GM23338 (cell line): ENCODE data around the gene MYBPC2. TPM values are rescaled to one million over a fixed set of nuclear protein-coding genes. Genes with fewer than 3 reads are reported as not detected.

ENCODE experiments used
- ATAC-seq: fragments of 200-7000 bp; cut with Tn5 transposase; 3 replicates; pipeline ENCODE4 v1.9.1; 2020
- DNase-seq: peaks from one replicate; pipeline ENCODE4 v3.0.0-alpha.2; 2015; ENCODE audit warnings: low spot score
- H2AFZ ChIP-seq: fragments of 200-600 bp; sonication (generic); 2 replicates; pipeline ENCODE4 v1.8.0; 2016; ENCODE audit warnings: antibody characterized with exemption, mild to moderate bottlenecking, moderate library complexity
- H3F3A ChIP-seq: fragments of 200-600 bp; sonication (generic); replicated peaks from 2 replicates; pipeline ENCODE4 v1.8.0; 2017; ENCODE audit warnings: antibody characterized with exemption, mixed run types, low read depth
- H3K27ac ChIP-seq: fragments of 200-600 bp; sonication (generic); 2 replicates; pipeline ENCODE4 v1.6.1; 2016; ENCODE audit warnings: low read depth
- H3K27me3 ChIP-seq: fragments of 200-600 bp; sonication (generic); 2 replicates; pipeline ENCODE4 v1.8.0; 2016; ENCODE audit warnings: mild to moderate bottlenecking, mixed run types, moderate library complexity; ENCODE audit not compliant: insufficient read depth
- H3K36me3 ChIP-seq: fragments of 200-600 bp; sonication (generic); 2 replicates; pipeline ENCODE4 v1.8.0; 2016; ENCODE audit warnings: mild to moderate bottlenecking; ENCODE audit not compliant: insufficient read depth
- H3K4me1 ChIP-seq: fragments of 200-600 bp; sonication (generic); 2 replicates; pipeline ENCODE4 v1.8.0; 2016; ENCODE audit warnings: mild to moderate bottlenecking, moderate library complexity; ENCODE audit not compliant: insufficient read depth
- H3K4me2 ChIP-seq: fragments of 200-600 bp; sonication (generic); 2 replicates; pipeline ENCODE4 v1.7.1; 2017; ENCODE audit warnings: mixed run types
- H3K4me3 ChIP-seq: fragments of 200-600 bp; sonication (generic); 2 replicates; pipeline ENCODE4 v1.6.1; 2016; ENCODE audit warnings: mixed run types
- H3K79me2 ChIP-seq: fragments of 200-600 bp; sonication (generic); replicated peaks from 2 replicates; pipeline ENCODE4 v1.8.0; 2017; ENCODE audit warnings: mild to moderate bottlenecking; ENCODE audit not compliant: insufficient read depth
- H3K9me2 ChIP-seq: fragments of 200-600 bp; sonication (generic); 2 replicates; pipeline ENCODE4 v1.8.0; 2017; ENCODE audit not compliant: insufficient read depth
- H4K20me1 ChIP-seq: fragments of 200-600 bp; sonication (generic); replicated peaks from 2 replicates; pipeline ENCODE4 v1.8.0; 2017; ENCODE audit warnings: mild to moderate bottlenecking; ENCODE audit not compliant: insufficient read depth
- H3K27ac Mint-ChIP-seq: 2 replicates; pipeline ENCODE4 v1.8.0; 2020; ENCODE audit warnings: inconsistent platforms, mild to moderate bottlenecking, moderate library complexity, mixed read lengths
- H3K27me3 Mint-ChIP-seq: 3 replicates; pipeline ENCODE4 v1.8.0; 2022; ENCODE audit warnings: low read depth, mild to moderate bottlenecking, moderate library complexity, mixed read lengths, inconsistent platforms; ENCODE audit not compliant: insufficient read depth, poor library complexity
- H3K36me3 Mint-ChIP-seq: 3 replicates; pipeline ENCODE4 v1.8.0; 2021; ENCODE audit warnings: low read depth, mild to moderate bottlenecking, inconsistent platforms, moderate library complexity, mixed read lengths
- H3K4me1 Mint-ChIP-seq: 3 replicates; pipeline ENCODE4 v1.8.0; 2020; ENCODE audit warnings: mild to moderate bottlenecking, inconsistent platforms, mixed read lengths
- H3K4me3 Mint-ChIP-seq: 3 replicates; pipeline ENCODE4 v1.8.0; 2021; ENCODE audit warnings: moderate library complexity, mild to moderate bottlenecking, inconsistent platforms, mixed read lengths
- H3K9me3 Mint-ChIP-seq: 3 replicates; pipeline ENCODE4 v1.8.0; 2020; ENCODE audit warnings: moderate library complexity, mild to moderate bottlenecking, inconsistent platforms, mixed read lengths
- CREB1 ChIP-seq: fragments of 250-450 bp; sonication (Bioruptor Pico); IDR thresholded peaks from 2 replicates; pipeline ENCODE4 v1.5.0; 2020; ENCODE audit warnings: low read depth, mild to moderate bottlenecking, moderate library complexity
- EZH2 ChIP-seq: fragments of 200-600 bp; sonication (generic); IDR thresholded peaks from one replicate; pipeline ENCODE4 v1.8.0; 2017; ENCODE audit warnings: antibody characterized with exemption, mild to moderate bottlenecking, low read depth; ENCODE audit not compliant: unreplicated experiment
- EZH2phosphoT487 ChIP-seq: fragments of 200-600 bp; sonication (generic); IDR thresholded peaks from one replicate; pipeline ENCODE4 v1.8.1; 2018; ENCODE audit warnings: antibody characterized with exemption; ENCODE audit not compliant: unreplicated experiment
- JUNB ChIP-seq: IDR thresholded peaks from one replicate; pipeline ENCODE4 v1.6.1; 2016; ENCODE audit warnings: antibody characterized with exemption; ENCODE audit not compliant: unreplicated experiment
- STAT1 ChIP-seq: IDR thresholded peaks from one replicate; pipeline ENCODE4 v1.6.1; 2016; ENCODE audit warnings: antibody characterized with exemption; ENCODE audit not compliant: unreplicated experiment
- ZNF114 ChIP-seq: fragments of 250-450 bp; sonication (Bioruptor Pico); IDR thresholded peaks from 2 replicates; pipeline ENCODE4 v1.5.0; 2020; ENCODE audit warnings: mild to moderate bottlenecking, moderate library complexity
- ZNF331 ChIP-seq: fragments of 250-450 bp; sonication (Bioruptor Pico); IDR thresholded peaks from 2 replicates; pipeline ENCODE4 v1.5.0; 2020; ENCODE audit warnings: low read depth, mild to moderate bottlenecking, moderate library complexity
- polyA plus RNA-seq: library from polyadenylated mRNA; unstranded; fragments of >200 nt; fragmentation: Nextera tagmentation; extraction: Ambion mirVana; gene quantifications from 2 replicates; pipeline ENCODE4 v1.2.1, GENCODE V29; 2016
- total RNA-seq: library from RNA; depleted of rRNA; stranded (reverse); fragments of >200 nt; shearing (Covaris generic); gene quantifications from 2 replicates; pipeline ENCODE4 v1.2.3, GENCODE V29; 2014
- TF ChIP-seq, protein P1 (sequence below), 2 experiments: fragments of 200-600 bp in 1 of 2; sonication (generic) in 1 of 2; conservative IDR thresholded peaks; 2 replicates each; pipeline versions ENCODE4 v1.5.1 to v1.6.1; 2016 to 2017; ENCODE audit warnings: antibody characterized with exemption in 2 of 2, low read depth in 2 of 2, mild to moderate bottlenecking in 2 of 2, moderate library complexity in 1 of 2
- TF ChIP-seq, protein P2 (sequence below): fragments of 250-450 bp; sonication (Bioruptor Pico); IDR thresholded peaks from 2 replicates; pipeline ENCODE4 v1.5.0; 2020; ENCODE audit warnings: mild to moderate bottlenecking, moderate library complexity
- TF ChIP-seq, protein P3 (sequence below): IDR thresholded peaks from 2 replicates; pipeline ENCODE4 v1.6.1; 2016; ENCODE audit warnings: antibody characterized with exemption

Gene MYBPC2
- total and polyA plus RNA-seq, 2 experiments from 2014 or later, result 4.2 to 5.9 TPM

DNA sequence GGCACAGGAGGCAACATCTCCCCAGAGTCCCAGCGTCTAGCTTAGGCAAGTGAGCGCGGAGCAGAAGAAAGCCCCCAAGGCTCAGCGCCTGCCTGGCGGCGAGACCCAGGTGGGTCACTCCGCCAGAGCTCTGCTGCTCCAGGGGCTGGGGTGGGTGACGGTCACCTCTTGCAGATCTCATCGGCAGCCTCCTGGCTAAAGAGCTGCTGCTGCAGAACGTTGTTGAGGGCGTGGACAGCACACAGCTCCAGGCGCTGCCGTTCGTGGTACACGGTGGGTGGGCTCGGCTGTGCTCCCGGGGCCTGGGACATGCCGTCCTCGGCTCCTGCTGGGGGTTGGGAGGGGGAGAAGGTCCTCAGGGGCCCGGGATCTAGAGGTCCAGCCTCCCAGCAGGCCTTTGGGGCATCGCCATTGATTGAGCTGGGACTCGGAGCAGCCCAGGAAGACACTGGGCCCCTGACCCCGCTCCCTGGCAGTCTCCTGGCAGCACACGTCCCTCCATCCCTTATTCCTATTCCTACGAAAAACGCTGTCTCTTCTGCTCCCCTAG, 77.5 kb downstream of the MYBPC2 start (continued):
- TF ChIP-seq, protein P1, sequence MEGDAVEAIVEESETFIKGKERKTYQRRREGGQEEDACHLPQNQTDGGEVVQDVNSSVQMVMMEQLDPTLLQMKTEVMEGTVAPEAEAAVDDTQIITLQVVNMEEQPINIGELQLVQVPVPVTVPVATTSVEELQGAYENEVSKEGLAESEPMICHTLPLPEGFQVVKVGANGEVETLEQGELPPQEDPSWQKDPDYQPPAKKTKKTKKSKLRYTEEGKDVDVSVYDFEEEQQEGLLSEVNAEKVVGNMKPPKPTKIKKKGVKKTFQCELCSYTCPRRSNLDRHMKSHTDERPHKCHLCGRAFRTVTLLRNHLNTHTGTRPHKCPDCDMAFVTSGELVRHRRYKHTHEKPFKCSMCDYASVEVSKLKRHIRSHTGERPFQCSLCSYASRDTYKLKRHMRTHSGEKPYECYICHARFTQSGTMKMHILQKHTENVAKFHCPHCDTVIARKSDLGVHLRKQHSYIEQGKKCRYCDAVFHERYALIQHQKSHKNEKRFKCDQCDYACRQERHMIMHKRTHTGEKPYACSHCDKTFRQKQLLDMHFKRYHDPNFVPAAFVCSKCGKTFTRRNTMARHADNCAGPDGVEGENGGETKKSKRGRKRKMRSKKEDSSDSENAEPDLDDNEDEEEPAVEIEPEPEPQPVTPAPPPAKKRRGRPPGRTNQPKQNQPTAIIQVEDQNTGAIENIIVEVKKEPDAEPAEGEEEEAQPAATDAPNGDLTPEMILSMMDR (conservative IDR thresholded peaks at IDR 0.05; ENCODE audit: low read depth in 2 of 2), result no peak

DNA sequence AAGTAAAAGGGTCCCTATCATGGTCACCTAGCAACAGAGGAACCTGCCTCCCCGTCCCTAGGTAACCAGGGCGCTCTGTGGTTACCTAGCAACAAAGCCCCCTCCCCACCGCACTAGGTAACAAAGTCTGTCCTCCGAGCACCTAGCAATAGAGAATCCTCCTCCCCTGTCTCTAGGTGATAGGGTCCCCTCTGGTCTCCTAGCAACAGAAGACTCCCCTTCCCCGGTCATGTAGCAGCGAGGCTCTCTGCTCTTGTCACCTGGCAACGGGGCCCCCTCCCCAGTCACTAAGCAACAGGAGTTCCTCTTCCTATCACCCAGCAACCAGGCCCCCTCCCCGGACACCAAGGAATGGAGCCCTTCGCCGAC, 78.0 kb downstream of the MYBPC2 start:
- Mint-ChIP-seq H3K36me3 (peaks cover 33% of the 10 kb centered on the region), H3K27me3 (peaks cover 9% of the 10 kb centered on the region), H3K4me1 (no peaks in the 10 kb centered on the region), H3K27ac (no peak overlapping the region), H3K9me3 (peaks cover 93% of the 10 kb centered on the region), H3K4me3 (no peak overlapping the region)
- DNase-seq, result peak; percentile 93
- Histone ChIP-seq H3K79me2 (no peaks in the 10 kb centered on the region), H4K20me1 (no peaks in the 10 kb centered on the region; the same call in 1 of the 2 replicates), H3K9me2 (no peaks in the 10 kb centered on the region), H3F3A (no peaks in the 10 kb centered on the region), H3K27ac (no peak overlapping the region), H3K36me3 (no peaks in the 10 kb centered on the region), H3K4me1 (peaks cover 4% of the 10 kb centered on the region; the same call in 1 of the 2 replicates), H3K27me3 (peaks cover 19% of the 10 kb centered on the region), H3K4me2 (peak overlapping the region; percentile 78), H2AFZ (peak overlapping the region; percentile 48; the same call in 1 of the 2 replicates), H3K4me3 (peak overlapping the region; percentile 61)
- ATAC-seq, result no peak; the same call in 2 of the 3 replicates
- TF ChIP-seq EZH2phosphoT487 (no peak), ZNF114 (CRISPR knock-in tag) (no peak), EZH2 (no peak), CREB1 (no peak), STAT1 (no peak), ZNF331 (no peak), JUNB (no peak)
- TF ChIP-seq, protein P1 (conservative IDR thresholded peaks at IDR 0.05; ENCODE audit: low read depth in 2 of 2), result no peak
- TF ChIP-seq, protein P2, sequence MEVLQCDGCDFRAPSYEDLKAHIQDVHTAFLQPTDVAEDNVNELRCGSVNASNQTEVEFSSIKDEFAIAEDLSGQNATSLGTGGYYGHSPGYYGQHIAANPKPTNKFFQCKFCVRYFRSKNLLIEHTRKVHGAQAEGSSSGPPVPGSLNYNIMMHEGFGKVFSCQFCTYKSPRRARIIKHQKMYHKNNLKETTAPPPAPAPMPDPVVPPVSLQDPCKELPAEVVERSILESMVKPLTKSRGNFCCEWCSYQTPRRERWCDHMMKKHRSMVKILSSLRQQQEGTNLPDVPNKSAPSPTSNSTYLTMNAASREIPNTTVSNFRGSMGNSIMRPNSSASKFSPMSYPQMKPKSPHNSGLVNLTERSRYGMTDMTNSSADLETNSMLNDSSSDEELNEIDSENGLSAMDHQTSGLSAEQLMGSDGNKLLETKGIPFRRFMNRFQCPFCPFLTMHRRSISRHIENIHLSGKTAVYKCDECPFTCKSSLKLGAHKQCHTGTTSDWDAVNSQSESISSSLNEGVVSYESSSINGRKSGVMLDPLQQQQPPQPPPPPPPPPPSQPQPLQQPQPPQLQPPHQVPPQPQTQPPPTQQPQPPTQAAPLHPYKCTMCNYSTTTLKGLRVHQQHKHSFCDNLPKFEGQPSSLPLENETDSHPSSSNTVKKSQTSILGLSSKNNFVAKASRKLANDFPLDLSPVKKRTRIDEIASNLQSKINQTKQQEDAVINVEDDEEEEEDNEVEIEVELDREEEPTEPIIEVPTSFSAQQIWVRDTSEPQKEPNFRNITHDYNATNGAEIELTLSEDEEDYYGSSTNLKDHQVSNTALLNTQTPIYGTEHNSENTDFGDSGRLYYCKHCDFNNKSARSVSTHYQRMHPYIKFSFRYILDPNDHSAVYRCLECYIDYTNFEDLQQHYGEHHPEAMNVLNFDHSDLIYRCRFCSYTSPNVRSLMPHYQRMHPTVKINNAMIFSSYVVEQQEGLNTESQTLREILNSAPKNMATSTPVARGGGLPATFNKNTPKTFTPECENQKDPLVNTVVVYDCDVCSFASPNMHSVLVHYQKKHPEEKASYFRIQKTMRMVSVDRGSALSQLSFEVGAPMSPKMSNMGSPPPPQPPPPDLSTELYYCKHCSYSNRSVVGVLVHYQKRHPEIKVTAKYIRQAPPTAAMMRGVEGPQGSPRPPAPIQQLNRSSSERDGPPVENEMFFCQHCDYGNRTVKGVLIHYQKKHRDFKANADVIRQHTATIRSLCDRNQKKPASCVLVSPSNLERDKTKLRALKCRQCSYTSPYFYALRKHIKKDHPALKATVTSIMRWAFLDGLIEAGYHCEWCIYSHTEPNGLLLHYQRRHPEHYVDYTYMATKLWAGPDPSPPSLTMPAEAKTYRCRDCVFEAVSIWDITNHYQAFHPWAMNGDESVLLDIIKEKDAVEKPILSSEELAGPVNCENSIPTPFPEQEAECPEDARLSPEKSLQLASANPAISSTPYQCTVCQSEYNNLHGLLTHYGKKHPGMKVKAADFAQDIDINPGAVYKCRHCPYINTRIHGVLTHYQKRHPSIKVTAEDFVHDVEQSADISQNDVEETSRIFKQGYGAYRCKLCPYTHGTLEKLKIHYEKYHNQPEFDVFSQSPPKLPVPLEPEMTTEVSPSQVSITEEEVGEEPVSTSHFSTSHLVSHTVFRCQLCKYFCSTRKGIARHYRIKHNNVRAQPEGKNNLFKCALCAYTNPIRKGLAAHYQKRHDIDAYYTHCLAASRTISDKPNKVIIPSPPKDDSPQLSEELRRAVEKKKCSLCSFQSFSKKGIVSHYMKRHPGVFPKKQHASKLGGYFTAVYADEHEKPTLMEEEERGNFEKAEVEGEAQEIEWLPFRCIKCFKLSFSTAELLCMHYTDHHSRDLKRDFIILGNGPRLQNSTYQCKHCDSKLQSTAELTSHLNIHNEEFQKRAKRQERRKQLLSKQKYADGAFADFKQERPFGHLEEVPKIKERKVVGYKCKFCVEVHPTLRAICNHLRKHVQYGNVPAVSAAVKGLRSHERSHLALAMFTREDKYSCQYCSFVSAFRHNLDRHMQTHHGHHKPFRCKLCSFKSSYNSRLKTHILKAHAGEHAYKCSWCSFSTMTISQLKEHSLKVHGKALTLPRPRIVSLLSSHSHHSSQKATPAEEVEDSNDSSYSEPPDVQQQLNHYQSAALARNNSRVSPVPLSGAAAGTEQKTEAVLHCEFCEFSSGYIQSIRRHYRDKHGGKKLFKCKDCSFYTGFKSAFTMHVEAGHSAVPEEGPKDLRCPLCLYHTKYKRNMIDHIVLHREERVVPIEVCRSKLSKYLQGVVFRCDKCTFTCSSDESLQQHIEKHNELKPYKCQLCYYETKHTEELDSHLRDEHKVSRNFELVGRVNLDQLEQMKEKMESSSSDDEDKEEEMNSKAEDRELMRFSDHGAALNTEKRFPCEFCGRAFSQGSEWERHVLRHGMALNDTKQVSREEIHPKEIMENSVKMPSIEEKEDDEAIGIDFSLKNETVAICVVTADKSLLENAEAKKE (CRISPR knock-in tag), result no peak
- TF ChIP-seq, protein P3, sequence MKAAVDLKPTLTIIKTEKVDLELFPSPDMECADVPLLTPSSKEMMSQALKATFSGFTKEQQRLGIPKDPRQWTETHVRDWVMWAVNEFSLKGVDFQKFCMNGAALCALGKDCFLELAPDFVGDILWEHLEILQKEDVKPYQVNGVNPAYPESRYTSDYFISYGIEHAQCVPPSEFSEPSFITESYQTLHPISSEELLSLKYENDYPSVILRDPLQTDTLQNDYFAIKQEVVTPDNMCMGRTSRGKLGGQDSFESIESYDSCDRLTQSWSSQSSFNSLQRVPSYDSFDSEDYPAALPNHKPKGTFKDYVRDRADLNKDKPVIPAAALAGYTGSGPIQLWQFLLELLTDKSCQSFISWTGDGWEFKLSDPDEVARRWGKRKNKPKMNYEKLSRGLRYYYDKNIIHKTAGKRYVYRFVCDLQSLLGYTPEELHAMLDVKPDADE, result no peak
